HepG2 (cell line): ENCODE measurements around the gene CCNQ. TPM values are rescaled to one million over a fixed set of nuclear protein-coding genes. Genes with fewer than 3 reads are reported as not detected.
A peak's percentile ranks its signal among the peaks of the same experiment; 100 is the strongest.

Experiments used
- ARID5B ChIP-seq: IDR thresholded peaks from 2 replicates; pipeline ENCODE4 v1.4.0; 2020; ENCODE audit warnings: mild to moderate bottlenecking, missing genetic modification reagents
- ELF1 ChIP-seq: sonication (generic); formaldehyde crosslinking; IDR thresholded peaks from 2 replicates; pipeline ENCODE4 v1.4.0; 2020; ENCODE audit warnings: missing genetic modification reagents
- EZH2 ChIP-seq: conservative IDR thresholded peaks from 2 replicates; pipeline ENCODE4 v1.6.1; 2012; ENCODE audit warnings: mild to moderate bottlenecking, low read depth, low read length, moderate library complexity
- FOXP1 ChIP-seq, 2 experiments: fragments of 450-650 bp in 1 of 2; IDR thresholded peaks; 2 replicates each; pipeline ENCODE4 v1.6.1; 2017 to 2018; ENCODE audit warnings: antibody characterized with exemption in 1 of 2
- IRF2 ChIP-seq: IDR thresholded peaks from 2 replicates; pipeline ENCODE4 v1.6.1; 2018; ENCODE audit warnings: missing genetic modification reagents, missing compliant biosample characterization
- KLF16 ChIP-seq, 2 experiments: sonication (generic) in 1 of 2; formaldehyde crosslinking in 1 of 2; IDR thresholded peaks; 2 replicates each; pipeline versions ENCODE4 v1.6.1 to v1.8.0; 2016 to 2023; ENCODE audit warnings: missing genetic modification reagents in 2 of 2, missing compliant biosample characterization in 1 of 2
- NFRKB ChIP-seq: fragments of 450-650 bp; IDR thresholded peaks from 2 replicates; pipeline ENCODE4 v1.6.1; 2017
- RBAK ChIP-seq: sonication (generic); formaldehyde crosslinking; IDR thresholded peaks from 2 replicates; pipeline ENCODE4 v1.5.1; 2020; ENCODE audit warnings: mild to moderate bottlenecking, missing genetic modification reagents
- RFXAP ChIP-seq: sonication (generic); formaldehyde crosslinking; IDR thresholded peaks from 2 replicates; pipeline ENCODE4 v1.4.0; 2020; ENCODE audit warnings: missing genetic modification reagents, borderline replicate concordance
- SRY ChIP-seq: sonication (generic); formaldehyde crosslinking; IDR thresholded peaks from 2 replicates; pipeline ENCODE4 v1.8.0; 2022; ENCODE audit warnings: mild to moderate bottlenecking, missing genetic modification reagents
- TRIM24 ChIP-seq: sonication (generic); formaldehyde crosslinking; IDR thresholded peaks from 2 replicates; pipeline ENCODE4 v1.8.0; 2022; ENCODE audit warnings: mild to moderate bottlenecking, missing genetic modification reagents
- ZNF354B ChIP-seq: sonication (generic); formaldehyde crosslinking; IDR thresholded peaks from 2 replicates; pipeline ENCODE4 v1.8.0; 2022; ENCODE audit warnings: mild to moderate bottlenecking, missing genetic modification reagents
- ZNF446 ChIP-seq: sonication (generic); formaldehyde crosslinking; IDR thresholded peaks from 2 replicates; pipeline ENCODE4 v1.5.0; 2020; ENCODE audit warnings: mild to moderate bottlenecking, missing genetic modification reagents
- ZNF513 ChIP-seq: sonication (generic); formaldehyde crosslinking; conservative IDR thresholded peaks from 2 replicates; pipeline ENCODE4 v1.5.0; 2020; ENCODE audit warnings: missing genetic modification reagents
- ZNF576 ChIP-seq: sonication (generic); formaldehyde crosslinking; IDR thresholded peaks from 2 replicates; pipeline ENCODE4 v1.4.0; 2020; ENCODE audit warnings: mild to moderate bottlenecking, missing genetic modification reagents
- ZNF629 ChIP-seq: sonication (generic); formaldehyde crosslinking; conservative IDR thresholded peaks from 2 replicates; pipeline ENCODE4 v1.5.0; 2020; ENCODE audit warnings: missing genetic modification reagents
- ZNF652 ChIP-seq: IDR thresholded peaks from 2 replicates; pipeline ENCODE4 v1.6.1; 2016; ENCODE audit warnings: low read depth, borderline replicate concordance
- ZNF713 ChIP-seq: sonication (generic); formaldehyde crosslinking; IDR thresholded peaks from 2 replicates; pipeline ENCODE4 v1.4.0; 2020; ENCODE audit warnings: mild to moderate bottlenecking, missing genetic modification reagents
- ZNF792 ChIP-seq: IDR thresholded peaks from 2 replicates; pipeline ENCODE4 v1.6.1; 2016
- ZUFSP ChIP-seq: sonication (generic); formaldehyde crosslinking; IDR thresholded peaks from 2 replicates; pipeline ENCODE4 v1.9.0; 2021; ENCODE audit warnings: missing genetic modification reagents, mild to moderate bottlenecking, borderline replicate concordance
- polyA plus RNA-seq, 8 experiments: library from polyadenylated mRNA; depleted of rRNA in 3 of 8; stranded (reverse) in 7 of 8; unstranded in 1 of 8; fragments of >200 nt; fragmentation: Illumina TruSeq in 4 of 8; extraction: Trizol in 4 of 8; gene quantifications; 2 replicates each; pipeline versions ENCODE4 v1.2.1 to v1.2.3, GENCODE V29; 2011 to 2016; ENCODE audit warnings: low read depth in 4 of 8, missing spikeins in 1 of 8, mixed read lengths in 1 of 8; ENCODE audit not compliant: insufficient read depth in 1 of 8
- total RNA-seq, 5 experiments: library from RNA; depleted of rRNA; stranded (reverse); fragments of >200 nt; fragmentation: Illumina TruSeq; extraction: Trizol; gene quantifications; 2 replicates each; pipeline ENCODE4 v1.2.3, GENCODE V29; 2016; ENCODE audit warnings: low read depth in 1 of 5
- TF ChIP-seq, protein P1 (sequence below): sonication (generic); formaldehyde crosslinking; IDR thresholded peaks from 2 replicates; pipeline ENCODE4 v1.4.0; 2020; ENCODE audit warnings: missing genetic modification reagents
- TF ChIP-seq, protein P2 (sequence below): sonication (generic); formaldehyde crosslinking; IDR thresholded peaks from 2 replicates; pipeline ENCODE4 v1.4.0; 2020; ENCODE audit warnings: missing genetic modification reagents, low read depth, mild to moderate bottlenecking, borderline replicate concordance

Gene CCNQ
- total and polyA plus RNA-seq, 2 of the 13 experiments (the other 11 are each of a cell fraction or from before 2014, with no cell fraction given) = 15.0 to 25.5 TPM

- TF ChIP-seq NFRKB (no peak), ARID5B (CRISPR knock-in tag) (peak; percentile 74), FOXP1 (IDR thresholded peaks at IDR 0.05) (no peak), FOXP1 (CRISPR knock-in tag; IDR thresholded peaks at IDR 0.05) (peak; percentile 27; the same call in 1 of the 2 replicates), TRIM24 (no peak), ZNF629 (CRISPR knock-in tag) (peak; percentile 98), EZH2 (no peak), ZNF713 (no peak), ZNF576 (no peak), ZNF652 (CRISPR knock-in tag) (no peak), ELF1 (CRISPR knock-in tag) (no peak), ZNF792 (CRISPR knock-in tag) (no peak), ZUFSP (no peak), ZNF513 (CRISPR knock-in tag) (no peak), KLF16 (CRISPR knock-in tag; IDR thresholded peaks at IDR 0.05) (peak in 1 of 2 experiments; percentile 56; a peak in 1 of 4 replicates), RFXAP (CRISPR knock-in tag) (0 out of 2 replicates have a peak, but pooled peaks have one; percentile 39), ZNF354B (no peak), ZNF446 (CRISPR knock-in tag) (no peak), RBAK (CRISPR knock-in tag) (no peak), IRF2 (CRISPR knock-in tag) (no peak), SRY (peak; percentile 37; the same call in 1 of the 2 replicates)
- TF ChIP-seq, protein P1, sequence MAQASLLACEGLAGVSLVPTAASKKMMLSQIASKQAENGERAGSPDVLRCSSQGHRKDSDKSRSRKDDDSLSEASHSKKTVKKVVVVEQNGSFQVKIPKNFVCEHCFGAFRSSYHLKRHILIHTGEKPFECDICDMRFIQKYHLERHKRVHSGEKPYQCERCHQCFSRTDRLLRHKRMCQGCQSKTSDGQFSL (CRISPR knock-in tag) = no peak
- TF ChIP-seq, protein P2, sequence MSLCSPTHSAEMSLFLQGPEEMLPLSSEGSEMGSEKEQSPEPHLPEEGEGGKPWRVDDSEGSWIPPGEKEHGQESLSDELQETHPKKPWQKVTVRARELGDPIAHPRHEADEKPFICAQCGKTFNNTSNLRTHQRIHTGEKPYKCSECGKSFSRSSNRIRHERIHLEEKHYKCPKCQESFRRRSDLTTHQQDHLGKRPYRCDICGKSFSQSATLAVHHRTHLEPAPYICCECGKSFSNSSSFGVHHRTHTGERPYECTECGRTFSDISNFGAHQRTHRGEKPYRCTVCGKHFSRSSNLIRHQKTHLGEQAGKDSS (CRISPR knock-in tag) = 0 out of 2 replicates have a peak, but pooled peaks have one; percentile 31
Measured at GRCh38 chrX:153646620-153647373, 47.9 kb upstream of the CCNQ start, which contains the start of gene DUSP9 (continued).
